MM.1S (cell line): Measurements from ENCODE around the gene CPD.

ENCODE experiments used
- EZH2 ChIP-seq: fragments of 300-600 bp; sonication (generic); optimal IDR thresholded peaks from 2 replicates; pipeline ENCODE3; 2017; ENCODE audit warnings: low read depth, mild to moderate bottlenecking, antibody characterized with exemption, low read length, mixed read lengths
- EZH2phosphoT487 ChIP-seq: fragments of 300-600 bp; sonication (generic); IDR thresholded peaks from 2 replicates; pipeline ENCODE4 v1.6.1; 2018; ENCODE audit warnings: antibody characterized with exemption, low read length
- TF ChIP-seq, protein P1 (sequence below): fragments of 300-600 bp; sonication (generic); IDR thresholded peaks from 2 replicates; pipeline ENCODE4 v1.5.1; 2016; ENCODE audit warnings: antibody characterized with exemption, low read length, mixed read lengths

DNA sequence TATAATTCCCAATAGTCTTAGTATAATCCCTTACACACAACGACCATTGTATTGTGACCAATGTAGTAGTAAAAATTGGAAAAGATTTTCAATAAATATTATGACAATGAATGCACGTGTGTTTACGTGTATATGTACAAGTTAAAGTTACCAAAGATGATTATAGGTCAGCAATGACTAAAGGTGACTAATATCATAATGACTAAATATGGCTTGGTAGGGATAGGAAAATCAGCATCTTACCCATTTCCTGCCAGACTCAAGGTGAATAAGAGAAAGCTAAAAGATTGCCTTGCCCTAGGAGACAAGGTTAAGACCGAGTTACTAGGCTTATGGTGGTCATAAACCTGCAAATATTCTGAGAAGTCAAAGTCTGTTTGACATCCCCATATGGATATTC is 34.4 kb downstream of the CPD start:
- TF ChIP-seq, protein P1, sequence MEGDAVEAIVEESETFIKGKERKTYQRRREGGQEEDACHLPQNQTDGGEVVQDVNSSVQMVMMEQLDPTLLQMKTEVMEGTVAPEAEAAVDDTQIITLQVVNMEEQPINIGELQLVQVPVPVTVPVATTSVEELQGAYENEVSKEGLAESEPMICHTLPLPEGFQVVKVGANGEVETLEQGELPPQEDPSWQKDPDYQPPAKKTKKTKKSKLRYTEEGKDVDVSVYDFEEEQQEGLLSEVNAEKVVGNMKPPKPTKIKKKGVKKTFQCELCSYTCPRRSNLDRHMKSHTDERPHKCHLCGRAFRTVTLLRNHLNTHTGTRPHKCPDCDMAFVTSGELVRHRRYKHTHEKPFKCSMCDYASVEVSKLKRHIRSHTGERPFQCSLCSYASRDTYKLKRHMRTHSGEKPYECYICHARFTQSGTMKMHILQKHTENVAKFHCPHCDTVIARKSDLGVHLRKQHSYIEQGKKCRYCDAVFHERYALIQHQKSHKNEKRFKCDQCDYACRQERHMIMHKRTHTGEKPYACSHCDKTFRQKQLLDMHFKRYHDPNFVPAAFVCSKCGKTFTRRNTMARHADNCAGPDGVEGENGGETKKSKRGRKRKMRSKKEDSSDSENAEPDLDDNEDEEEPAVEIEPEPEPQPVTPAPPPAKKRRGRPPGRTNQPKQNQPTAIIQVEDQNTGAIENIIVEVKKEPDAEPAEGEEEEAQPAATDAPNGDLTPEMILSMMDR: no peak
- TF ChIP-seq EZH2 (no peak), EZH2phosphoT487 (no peak)
